SK-N-MC (cell line): ENCODE data around the gene INS.

ENCODE experiments used
- EZH2 ChIP-seq: fragments of 200-600 bp; sonication (generic); IDR thresholded peaks from one replicate; pipeline ENCODE4 v1.6.1; 2017; ENCODE audit warnings: antibody characterized with exemption
- FOXP2 ChIP-seq: optimal IDR thresholded peaks from 2 replicates; pipeline ENCODE3; 2011; ENCODE audit warnings: mild to moderate bottlenecking, moderate library complexity; ENCODE audit not compliant: insufficient read depth; ENCODE audit errors: extremely low read length, control extremely low read depth
- POLR2AphosphoS5 ChIP-seq: IDR thresholded peaks from 2 replicates; pipeline ENCODE4 v1.6.1; 2012; ENCODE audit warnings: mild to moderate bottlenecking, low read depth, low read length, borderline replicate concordance

DNA sequence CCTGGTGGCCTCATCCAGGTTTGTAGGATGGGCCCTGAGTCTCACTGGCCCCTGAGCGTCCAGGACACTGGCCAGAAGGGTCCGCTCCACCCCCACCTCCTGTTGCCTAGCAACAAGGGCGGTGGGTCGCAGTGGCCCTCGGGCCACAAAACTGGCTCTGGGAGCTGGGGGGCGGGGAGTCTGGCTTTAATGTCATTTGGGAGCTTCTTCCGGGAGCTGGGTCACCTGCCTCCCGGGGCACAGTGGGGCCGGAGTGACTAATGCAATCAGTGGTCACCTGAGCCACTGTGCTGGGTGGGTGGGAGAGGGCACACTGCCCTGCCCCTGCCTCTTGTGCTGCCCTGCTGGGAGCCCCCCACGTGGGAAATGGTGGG lies 8.0 kb upstream of the INS start:
- TF ChIP-seq EZH2 (no peak), POLR2AphosphoS5 (no peak), FOXP2 (no peak)
